ENCODE data around the gene FAR2. TPM values are rescaled to one million over a fixed set of nuclear protein-coding genes. Genes with fewer than 3 reads are reported as not detected.

Gene FAR2
- polyA plus RNA-seq, 3 donors = 14.8 to 38.0 (median 35.8) TPM

DNA sequence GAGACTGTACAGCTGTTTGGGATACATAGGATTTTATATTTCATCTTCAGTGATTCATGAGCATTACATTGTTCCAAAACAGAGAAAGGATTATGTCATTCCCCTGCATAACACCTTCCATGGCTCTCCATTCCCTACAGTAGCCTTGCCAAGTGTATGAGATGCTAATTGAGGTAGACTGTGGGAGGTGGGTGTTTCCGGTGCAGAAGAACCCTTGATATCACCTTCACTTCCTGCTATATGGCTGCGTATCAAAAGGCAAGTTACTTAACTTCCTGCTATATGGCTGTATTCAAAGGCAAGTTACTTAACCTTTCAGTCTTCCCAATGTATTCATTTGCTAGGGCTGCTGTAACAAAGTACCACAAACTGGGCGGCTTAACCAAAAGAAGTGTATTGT lies 11.2 kb downstream of the FAR2 start:
- no peaks in the 10 kb centered on the region for H4K20me1 ChIP-seq (ENCODE audit: insufficient read depth, low read length)
- peaks cover 64 to 74% of the 10 kb centered on the region in 2 donors for H3K4me1 ChIP-seq (ENCODE audit: control insufficient read depth in 1 of 2, insufficient read depth in 2 of 2, low read length in 2 of 2)
- H3K4me3 ChIP-seq (replicated peaks in 1 of 3; ENCODE audit: low read depth in 2 of 3, low read length in 3 of 3) = peak overlapping the region in 1 of 3 experiments; percentile 37
- peak overlapping the region; percentile 9 to 88 for H3K27ac ChIP-seq (ENCODE audit: low read depth in 1 of 2, low read length in 2 of 2)
- Mint-ChIP-seq H3K9me3 (no peaks in the 10 kb centered on the region), H3K27ac (peak overlapping the region; percentile 87 to 95 (median 93)), H3K27me3 (ENCODE audit: low read depth in 3 of 3) (peaks cover 0 to 4% (median 0%) of the 10 kb centered on the region in 3 donors), H3K4me3 (peak overlapping the region; percentile 16 to 57), H3K4me1 (peaks cover 69% of the 10 kb centered on the region), H3K36me3 (peaks cover 3 to 9% of the 10 kb centered on the region in 2 donors)
- H3K4me2 ChIP-seq (replicated peaks; ENCODE audit: extremely low read depth, low read length, poor library complexity, severe bottlenecking) = peak overlapping the region; percentile 61
- no peaks in the 10 kb centered on the region for H3K27me3 ChIP-seq (ENCODE audit: control insufficient read depth in 2 of 2, insufficient read depth in 2 of 2, low read length in 2 of 2)
- no peak overlapping the region for H3K9ac ChIP-seq (ENCODE audit: insufficient read depth, low read length, poor library complexity, severe bottlenecking)
- WGBS (ENCODE audit: insufficient coverage) = 20% methylated on average over 1 of the region's 3 CpGs
- intact Hi-C loops (cut with micrococcal nuclease) = loop anchor here in 1 of 2 donors (10.0 kb wide), 1 partner anchor 265 kb away; no protein-coding TSS in a partner anchor
- no peaks in the 10 kb centered on the region for H3K36me3 ChIP-seq (replicated peaks in 1 of 2; ENCODE audit: control insufficient read depth in 1 of 2, insufficient read depth in 2 of 2, low read length in 2 of 2)
- peak in 2 of 3 donors; percentile 62 for DNase-seq
- H2AFZ ChIP-seq (ENCODE audit: insufficient read depth, low read depth, low read length, poor library complexity, severe bottlenecking) = peak overlapping the region; percentile 67
- H3K9me3 ChIP-seq (replicated peaks in 1 of 2; ENCODE audit: control insufficient read depth in 1 of 2, insufficient read depth in 1 of 2, low read length in 2 of 2) = no peaks in the 10 kb centered on the region
- TF ChIP-seq, protein P1, sequence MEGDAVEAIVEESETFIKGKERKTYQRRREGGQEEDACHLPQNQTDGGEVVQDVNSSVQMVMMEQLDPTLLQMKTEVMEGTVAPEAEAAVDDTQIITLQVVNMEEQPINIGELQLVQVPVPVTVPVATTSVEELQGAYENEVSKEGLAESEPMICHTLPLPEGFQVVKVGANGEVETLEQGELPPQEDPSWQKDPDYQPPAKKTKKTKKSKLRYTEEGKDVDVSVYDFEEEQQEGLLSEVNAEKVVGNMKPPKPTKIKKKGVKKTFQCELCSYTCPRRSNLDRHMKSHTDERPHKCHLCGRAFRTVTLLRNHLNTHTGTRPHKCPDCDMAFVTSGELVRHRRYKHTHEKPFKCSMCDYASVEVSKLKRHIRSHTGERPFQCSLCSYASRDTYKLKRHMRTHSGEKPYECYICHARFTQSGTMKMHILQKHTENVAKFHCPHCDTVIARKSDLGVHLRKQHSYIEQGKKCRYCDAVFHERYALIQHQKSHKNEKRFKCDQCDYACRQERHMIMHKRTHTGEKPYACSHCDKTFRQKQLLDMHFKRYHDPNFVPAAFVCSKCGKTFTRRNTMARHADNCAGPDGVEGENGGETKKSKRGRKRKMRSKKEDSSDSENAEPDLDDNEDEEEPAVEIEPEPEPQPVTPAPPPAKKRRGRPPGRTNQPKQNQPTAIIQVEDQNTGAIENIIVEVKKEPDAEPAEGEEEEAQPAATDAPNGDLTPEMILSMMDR (IDR thresholded peaks at IDR 0.05) = no peak
- peaks cover 72% of the 10 kb centered on the region for H3K79me2 ChIP-seq (ENCODE audit: insufficient read depth, low read length)

DNA sequence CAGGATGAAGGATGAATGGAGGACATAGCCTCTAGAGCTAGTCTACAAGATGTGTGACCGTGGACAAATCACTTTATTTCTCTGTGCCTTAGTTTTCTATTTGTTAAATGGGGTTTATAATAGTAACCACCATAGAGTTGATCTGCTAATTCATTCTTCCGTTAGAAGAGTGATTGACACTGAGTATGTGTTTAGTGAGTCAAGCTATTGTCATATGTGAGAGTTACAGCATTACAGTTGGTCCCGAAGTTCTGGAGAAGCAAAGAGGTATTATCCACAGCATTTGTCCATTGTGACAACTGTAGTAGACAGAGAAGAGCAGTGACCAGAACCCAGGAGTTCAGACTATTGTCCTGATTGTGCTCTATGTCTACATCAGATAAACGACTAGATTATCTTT lies 14.1 kb downstream of the FAR2 start:
- Histone ChIP-seq H2AFZ (ENCODE audit: insufficient read depth, low read depth, low read length, poor library complexity, severe bottlenecking) (no peak overlapping the region), H3K9ac (ENCODE audit: insufficient read depth, low read length, poor library complexity, severe bottlenecking) (no peak overlapping the region), H3K27me3 (ENCODE audit: control insufficient read depth in 2 of 2, insufficient read depth in 2 of 2, low read length in 2 of 2) (no peaks in the 10 kb centered on the region), H3K9me3 (replicated peaks in 1 of 2; ENCODE audit: control insufficient read depth in 1 of 2, insufficient read depth in 1 of 2, low read length in 2 of 2) (no peaks in the 10 kb centered on the region), H3K4me3 (replicated peaks in 1 of 3; ENCODE audit: low read depth in 2 of 3, low read length in 3 of 3) (no peak overlapping the region), H3K4me1 (ENCODE audit: control insufficient read depth in 1 of 2, insufficient read depth in 2 of 2, low read length in 2 of 2) (peaks cover 70 to 85% of the 10 kb centered on the region in 2 donors), H4K20me1 (ENCODE audit: insufficient read depth, low read length) (no peaks in the 10 kb centered on the region), H3K27ac (ENCODE audit: low read depth in 1 of 2, low read length in 2 of 2) (peak overlapping the region in 1 of 2 donors; percentile 98), H3K79me2 (ENCODE audit: insufficient read depth, low read length) (peaks cover 75% of the 10 kb centered on the region), H3K4me2 (replicated peaks; ENCODE audit: extremely low read depth, low read length, poor library complexity, severe bottlenecking) (no peak overlapping the region), H3K36me3 (replicated peaks in 1 of 2; ENCODE audit: control insufficient read depth in 1 of 2, insufficient read depth in 2 of 2, low read length in 2 of 2) (no peaks in the 10 kb centered on the region)
- intact Hi-C loops (cut with micrococcal nuclease) = loop anchor here in 1 of 2 donors (10.0 kb wide), 1 partner anchor 262 kb away; no protein-coding TSS in a partner anchor
- Mint-ChIP-seq H3K9me3 (no peaks in the 10 kb centered on the region), H3K4me3 (no peak overlapping the region), H3K27ac (peak overlapping the region; percentile 27 to 100 (median 100)), H3K27me3 (ENCODE audit: low read depth in 3 of 3) (peaks cover 0 to 4% (median 2%) of the 10 kb centered on the region in 3 donors), H3K4me1 (peaks cover 76% of the 10 kb centered on the region), H3K36me3 (peaks cover 3 to 6% of the 10 kb centered on the region in 2 donors)
- DNase-seq = peak in 1 of 3 donors; percentile 17
- 94% methylated on average over 3 of the region's 4 CpGs for WGBS (ENCODE audit: insufficient coverage)
- TF ChIP-seq, protein P1 (IDR thresholded peaks at IDR 0.05) = no peak

All from CD14-positive monocyte (primary cell).